ENCODE data around the gene ABCA5. TPM values are rescaled to one million over a fixed set of nuclear protein-coding genes. Genes with fewer than 3 reads are reported as not detected.
A peak's percentile ranks its signal among the peaks of the same experiment; 100 is the strongest.

ABCA5 gene
- polyA plus RNA-seq, 3 donors, result 0.50 to 3.1 (median 0.73) TPM

GRCh38 chr17:69246726-69247375 lies 80.1 kb downstream of the ABCA5 start:
- Mint-ChIP-seq H3K9me3 (no peaks in the 10 kb centered on the region), H3K27me3 (ENCODE audit: low read depth in 3 of 3) (no peaks in the 10 kb centered on the region), H3K36me3 (peaks cover 0 to 5% of the 10 kb centered on the region in 2 donors), H3K27ac (no peak overlapping the region), H3K4me1 (peaks cover 2% of the 10 kb centered on the region), H3K4me3 (no peak overlapping the region)
- TF ChIP-seq CTCF (IDR thresholded peaks at IDR 0.05), result peak; percentile 87
- Histone ChIP-seq H3K27ac (ENCODE audit: low read depth in 1 of 2, low read length in 2 of 2) (no peak overlapping the region), H3K4me1 (ENCODE audit: control insufficient read depth in 1 of 2, insufficient read depth in 2 of 2, low read length in 2 of 2) (no peaks in the 10 kb centered on the region), H3K79me2 (ENCODE audit: insufficient read depth, low read length) (no peaks in the 10 kb centered on the region), H3K36me3 (replicated peaks in 1 of 2; ENCODE audit: control insufficient read depth in 1 of 2, insufficient read depth in 2 of 2, low read length in 2 of 2) (no peaks in the 10 kb centered on the region), H3K4me3 (replicated peaks in 1 of 3; ENCODE audit: low read depth in 2 of 3, low read length in 3 of 3) (no peak overlapping the region), H3K27me3 (ENCODE audit: control insufficient read depth in 2 of 2, insufficient read depth in 2 of 2, low read length in 2 of 2) (no peaks in the 10 kb centered on the region), H3K4me2 (replicated peaks; ENCODE audit: extremely low read depth, low read length, poor library complexity, severe bottlenecking) (no peak overlapping the region), H4K20me1 (ENCODE audit: insufficient read depth, low read length) (no peaks in the 10 kb centered on the region), H3K9ac (ENCODE audit: insufficient read depth, low read length, poor library complexity, severe bottlenecking) (no peak overlapping the region), H2AFZ (ENCODE audit: insufficient read depth, low read depth, low read length, poor library complexity, severe bottlenecking) (no peak overlapping the region), H3K9me3 (replicated peaks in 1 of 2; ENCODE audit: control insufficient read depth in 1 of 2, insufficient read depth in 1 of 2, low read length in 2 of 2) (no peaks in the 10 kb centered on the region)
- peak; percentile 22 to 57 (median 33) for DNase-seq
- intact Hi-C loops (cut with micrococcal nuclease), result loop anchor here in 1 of 2 donors (10.0 kb wide), 1 partner anchor 732 kb away; the partner anchor contains the start of gene PRKAR1A
- 100% methylated on average over 1 of the region's 4 CpGs for WGBS (ENCODE audit: insufficient coverage)

GRCh38 chr17:69246202-69246601 lies 80.7 kb downstream of the ABCA5 start:
- H3K9me3 ChIP-seq (replicated peaks in 1 of 2; ENCODE audit: control insufficient read depth in 1 of 2, insufficient read depth in 1 of 2, low read length in 2 of 2), result no peaks in the 10 kb centered on the region
- DNase-seq, result no peak
- H3K4me1 Mint-ChIP-seq, result peaks cover 2% of the 10 kb centered on the region
- no peaks in the 10 kb centered on the region for H3K79me2 ChIP-seq (ENCODE audit: insufficient read depth, low read length)
- H3K4me2 ChIP-seq (replicated peaks; ENCODE audit: extremely low read depth, low read length, poor library complexity, severe bottlenecking), result no peak overlapping the region
- H3K36me3 Mint-ChIP-seq, result peaks cover 0 to 5% of the 10 kb centered on the region in 2 donors
- H4K20me1 ChIP-seq (ENCODE audit: insufficient read depth, low read length), result no peaks in the 10 kb centered on the region
- no peaks in the 10 kb centered on the region for H3K27me3 Mint-ChIP-seq (ENCODE audit: low read depth in 3 of 3)
- no peak overlapping the region for H3K27ac Mint-ChIP-seq
- no peak overlapping the region for H3K27ac ChIP-seq (ENCODE audit: low read depth in 1 of 2, low read length in 2 of 2)
- H3K27me3 ChIP-seq (ENCODE audit: control insufficient read depth in 2 of 2, insufficient read depth in 2 of 2, low read length in 2 of 2), result no peaks in the 10 kb centered on the region
- H3K4me3 Mint-ChIP-seq, result no peak overlapping the region
- H3K9me3 Mint-ChIP-seq, result no peaks in the 10 kb centered on the region
- H2AFZ ChIP-seq (ENCODE audit: insufficient read depth, low read depth, low read length, poor library complexity, severe bottlenecking), result no peak overlapping the region
- TF ChIP-seq CTCF (IDR thresholded peaks at IDR 0.05), result no peak
- no peaks in the 10 kb centered on the region for H3K36me3 ChIP-seq (replicated peaks in 1 of 2; ENCODE audit: control insufficient read depth in 1 of 2, insufficient read depth in 2 of 2, low read length in 2 of 2)
- no peak overlapping the region for H3K9ac ChIP-seq (ENCODE audit: insufficient read depth, low read length, poor library complexity, severe bottlenecking)
- no CpG with 5 or more reads among the region's 1 CpG for WGBS (ENCODE audit: insufficient coverage)
- H3K4me3 ChIP-seq (replicated peaks in 1 of 3; ENCODE audit: low read depth in 2 of 3, low read length in 3 of 3), result no peak overlapping the region
- H3K4me1 ChIP-seq (ENCODE audit: control insufficient read depth in 1 of 2, insufficient read depth in 2 of 2, low read length in 2 of 2), result no peaks in the 10 kb centered on the region
- intact Hi-C loops (cut with micrococcal nuclease), result loop anchor here in 1 of 2 donors (10.0 kb wide), 1 partner anchor 731 kb away; the partner anchor contains the start of gene PRKAR1A

Measured in CD14-positive monocyte (primary cell).